Ishikawa (cell line): Measurements from ENCODE around the gene RICTOR.

Experiments used
- CEBPB ChIP-seq: IDR thresholded peaks from 2 replicates; pipeline ENCODE4 v1.6.1; 2012
- CREB1 ChIP-seq: IDR thresholded peaks from 2 replicates; pipeline ENCODE4 v1.6.1; 2012; ENCODE audit warnings: low read depth
- EGR1 ChIP-seq: IDR thresholded peaks from 2 replicates; pipeline ENCODE4 v1.6.1; 2012
- EP300 ChIP-seq: IDR thresholded peaks from 2 replicates; pipeline ENCODE4 v1.6.1; 2012; ENCODE audit warnings: borderline replicate concordance
- FOXM1 ChIP-seq: IDR thresholded peaks from 2 replicates; pipeline ENCODE4 v1.6.1; 2012; ENCODE audit warnings: low read depth, borderline replicate concordance
- MAX ChIP-seq: IDR thresholded peaks from 2 replicates; pipeline ENCODE4 v1.6.1; 2012
- NFIC ChIP-seq: IDR thresholded peaks from 2 replicates; pipeline ENCODE4 v1.6.1; 2012
- RAD21 ChIP-seq: IDR thresholded peaks from 2 replicates; pipeline ENCODE4 v1.6.1; 2012; ENCODE audit warnings: low read depth
- TAF1 ChIP-seq: IDR thresholded peaks from 2 replicates; pipeline ENCODE4 v1.6.1; 2012; ENCODE audit warnings: low read depth, mild to moderate bottlenecking
- TCF12 ChIP-seq: IDR thresholded peaks from 2 replicates; pipeline ENCODE4 v1.6.1; 2012; ENCODE audit warnings: low read depth
- TEAD4 ChIP-seq: IDR thresholded peaks from 2 replicates; pipeline ENCODE4 v1.6.1; 2012
- YY1 ChIP-seq: IDR thresholded peaks from 2 replicates; pipeline ENCODE4 v1.6.1; 2012; ENCODE audit warnings: low read depth
- ZBTB7A ChIP-seq: IDR thresholded peaks from 2 replicates; pipeline ENCODE4 v1.6.1; 2012; ENCODE audit warnings: low read depth
- TF ChIP-seq, protein P1 (sequence below): IDR thresholded peaks from 2 replicates; pipeline ENCODE4 v1.6.1; 2012; ENCODE audit warnings: low read depth, mild to moderate bottlenecking
- TF ChIP-seq, protein P2 (sequence below): IDR thresholded peaks from 2 replicates; pipeline ENCODE4 v1.6.1; 2012

RICTOR gene

DNA sequence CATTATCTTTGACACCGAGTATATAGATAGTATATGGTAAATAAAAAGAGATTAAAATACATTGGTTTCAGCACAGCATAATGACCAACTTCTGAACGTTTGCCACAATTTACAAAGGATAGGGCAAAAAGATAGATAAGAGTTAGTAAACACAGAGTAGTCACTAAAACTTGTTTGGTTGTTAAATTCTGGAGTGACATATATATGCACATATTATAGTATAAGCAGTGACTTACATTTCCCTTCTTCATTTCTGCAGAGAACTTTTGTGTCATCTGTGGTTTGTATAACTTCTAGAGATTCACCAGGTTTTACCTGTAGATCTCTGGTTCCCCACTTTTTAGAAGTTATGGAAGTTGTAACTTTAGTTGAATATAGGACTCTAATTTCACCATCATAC lies 44.4 kb upstream of the RICTOR start:
- no peak for TF ChIP-seq RAD21
- no peak for TF ChIP-seq FOXM1
- no peak for TF ChIP-seq CEBPB
- TF ChIP-seq NFIC = no peak
- no peak for TF ChIP-seq EP300
- no peak for TF ChIP-seq TCF12
- no peak for TF ChIP-seq TAF1
- no peak for TF ChIP-seq TEAD4
- no peak for TF ChIP-seq MAX
- TF ChIP-seq YY1 = no peak
- TF ChIP-seq, protein P1, sequence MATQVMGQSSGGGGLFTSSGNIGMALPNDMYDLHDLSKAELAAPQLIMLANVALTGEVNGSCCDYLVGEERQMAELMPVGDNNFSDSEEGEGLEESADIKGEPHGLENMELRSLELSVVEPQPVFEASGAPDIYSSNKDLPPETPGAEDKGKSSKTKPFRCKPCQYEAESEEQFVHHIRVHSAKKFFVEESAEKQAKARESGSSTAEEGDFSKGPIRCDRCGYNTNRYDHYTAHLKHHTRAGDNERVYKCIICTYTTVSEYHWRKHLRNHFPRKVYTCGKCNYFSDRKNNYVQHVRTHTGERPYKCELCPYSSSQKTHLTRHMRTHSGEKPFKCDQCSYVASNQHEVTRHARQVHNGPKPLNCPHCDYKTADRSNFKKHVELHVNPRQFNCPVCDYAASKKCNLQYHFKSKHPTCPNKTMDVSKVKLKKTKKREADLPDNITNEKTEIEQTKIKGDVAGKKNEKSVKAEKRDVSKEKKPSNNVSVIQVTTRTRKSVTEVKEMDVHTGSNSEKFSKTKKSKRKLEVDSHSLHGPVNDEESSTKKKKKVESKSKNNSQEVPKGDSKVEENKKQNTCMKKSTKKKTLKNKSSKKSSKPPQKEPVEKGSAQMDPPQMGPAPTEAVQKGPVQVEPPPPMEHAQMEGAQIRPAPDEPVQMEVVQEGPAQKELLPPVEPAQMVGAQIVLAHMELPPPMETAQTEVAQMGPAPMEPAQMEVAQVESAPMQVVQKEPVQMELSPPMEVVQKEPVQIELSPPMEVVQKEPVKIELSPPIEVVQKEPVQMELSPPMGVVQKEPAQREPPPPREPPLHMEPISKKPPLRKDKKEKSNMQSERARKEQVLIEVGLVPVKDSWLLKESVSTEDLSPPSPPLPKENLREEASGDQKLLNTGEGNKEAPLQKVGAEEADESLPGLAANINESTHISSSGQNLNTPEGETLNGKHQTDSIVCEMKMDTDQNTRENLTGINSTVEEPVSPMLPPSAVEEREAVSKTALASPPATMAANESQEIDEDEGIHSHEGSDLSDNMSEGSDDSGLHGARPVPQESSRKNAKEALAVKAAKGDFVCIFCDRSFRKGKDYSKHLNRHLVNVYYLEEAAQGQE = no peak
- no peak for TF ChIP-seq ZBTB7A
- no peak for TF ChIP-seq CREB1
- TF ChIP-seq EGR1 = no peak
- TF ChIP-seq, protein P2, sequence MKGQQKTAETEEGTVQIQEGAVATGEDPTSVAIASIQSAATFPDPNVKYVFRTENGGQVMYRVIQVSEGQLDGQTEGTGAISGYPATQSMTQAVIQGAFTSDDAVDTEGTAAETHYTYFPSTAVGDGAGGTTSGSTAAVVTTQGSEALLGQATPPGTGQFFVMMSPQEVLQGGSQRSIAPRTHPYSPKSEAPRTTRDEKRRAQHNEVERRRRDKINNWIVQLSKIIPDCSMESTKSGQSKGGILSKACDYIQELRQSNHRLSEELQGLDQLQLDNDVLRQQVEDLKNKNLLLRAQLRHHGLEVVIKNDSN = no peak

GRCh38 chr5:39117401-39117800 lies 43.2 kb upstream of the RICTOR start:
- no peak for TF ChIP-seq FOXM1
- TF ChIP-seq NFIC = no peak
- TF ChIP-seq RAD21 = no peak
- no peak for TF ChIP-seq EP300
- TF ChIP-seq ZBTB7A = no peak
- TF ChIP-seq, protein P1 = no peak
- no peak for TF ChIP-seq TEAD4
- TF ChIP-seq TAF1 = no peak
- no peak for TF ChIP-seq YY1
- no peak for TF ChIP-seq CEBPB
- no peak for TF ChIP-seq TCF12
- TF ChIP-seq, protein P2 = no peak
- no peak for TF ChIP-seq EGR1
- TF ChIP-seq MAX = no peak
- TF ChIP-seq CREB1 = no peak

DNA sequence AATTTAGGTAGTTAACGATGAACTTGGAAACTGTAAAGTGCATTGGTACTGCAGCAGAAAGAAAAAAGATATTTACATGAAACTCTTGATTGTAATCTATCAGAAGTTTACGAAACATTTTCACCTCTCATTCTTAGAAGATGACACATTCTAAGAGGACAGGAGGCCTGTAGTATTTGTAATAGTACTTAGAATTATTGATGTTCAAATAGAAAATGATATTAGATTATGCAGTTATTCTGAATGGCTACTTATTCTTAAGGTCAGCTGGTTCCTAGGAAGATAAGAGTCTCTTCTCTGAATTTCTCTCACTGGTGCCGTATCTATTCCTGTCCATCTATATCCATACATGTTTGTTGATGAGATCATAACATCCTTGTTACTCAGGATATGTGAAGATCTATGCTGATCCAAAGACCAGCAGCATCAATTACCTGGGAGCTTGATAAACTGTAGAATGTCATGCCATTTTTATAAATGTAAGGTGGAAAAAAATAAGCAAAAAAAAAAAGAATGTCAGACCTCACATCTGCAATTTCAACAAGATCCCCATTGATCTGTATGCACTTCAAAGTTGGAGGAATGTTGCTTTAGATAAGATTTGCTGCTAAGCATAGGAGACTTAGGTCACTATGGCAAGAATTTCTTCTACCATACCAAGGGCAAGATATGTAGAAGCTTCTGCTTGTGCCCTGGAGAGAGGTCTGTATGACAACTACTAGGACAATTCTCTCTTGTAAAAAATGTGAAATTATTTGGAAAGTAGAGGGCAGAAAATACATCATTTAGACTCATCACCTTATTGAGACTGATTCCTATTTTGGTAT lies 42.4 kb upstream of the RICTOR start:
- no peak for TF ChIP-seq CREB1
- no peak for TF ChIP-seq EP300
- TF ChIP-seq EGR1 = no peak
- no peak for TF ChIP-seq TCF12
- no peak for TF ChIP-seq TAF1
- TF ChIP-seq ZBTB7A = no peak
- TF ChIP-seq, protein P2 = no peak
- TF ChIP-seq, protein P1 = no peak
- TF ChIP-seq CEBPB = no peak
- TF ChIP-seq FOXM1 = no peak
- no peak for TF ChIP-seq TEAD4
- TF ChIP-seq NFIC = no peak
